Medulla oblongata (tissue), 1 donor: ENCODE measurements around the gene RBMY1A1.
"Not testable (repeated sequence)": the region's sequence is repeated elsewhere in the genome, so short reads cannot be mapped to it uniquely, and the experiment has no call there.

Experiments
- DNase-seq: peaks from one replicate; pipeline ENCODE4 v3.0.0-alpha.2; 2015; ENCODE audit errors: extremely low spot score

Gene RBMY1A1

DNA sequence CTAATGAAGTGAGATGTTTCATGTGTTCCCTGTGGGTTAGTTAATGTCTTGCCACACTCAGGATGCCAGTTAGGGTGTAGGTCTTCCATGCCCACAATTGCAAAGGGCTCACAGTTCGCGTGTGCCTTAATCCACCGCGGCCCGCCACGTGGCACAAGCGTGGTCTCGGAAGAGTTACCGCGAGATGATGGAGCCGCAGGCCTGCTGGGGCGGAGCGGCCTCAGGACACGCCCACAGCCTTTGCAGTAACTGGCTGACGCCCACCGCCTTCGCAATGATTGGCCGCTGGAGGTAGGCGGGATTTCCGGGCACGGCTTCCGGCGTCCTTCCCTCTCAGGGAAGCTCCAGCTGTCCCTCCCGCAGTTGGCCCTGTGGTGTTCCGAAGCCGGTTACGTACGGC is at the start of gene RBMY1A1:
Gene RBMY1A1 (plus strand): TSS at position 301 of the 400 bp plus-strand sequence. CDS start 2,013 bp downstream, outside the sequence.
- DNase-seq = not testable (repeated sequence)

- not testable (repeated sequence) for DNase-seq
Observed at GRCh38 chrY:21511038-21511437, 23.6 kb upstream of the RBMY1A1 start, which contains the start of gene RBMY1B. Gene RBMY1B (plus strand): TSS chrY:21511338. CDS start chrY:21513351, 2,013 bp downstream.

DNA sequence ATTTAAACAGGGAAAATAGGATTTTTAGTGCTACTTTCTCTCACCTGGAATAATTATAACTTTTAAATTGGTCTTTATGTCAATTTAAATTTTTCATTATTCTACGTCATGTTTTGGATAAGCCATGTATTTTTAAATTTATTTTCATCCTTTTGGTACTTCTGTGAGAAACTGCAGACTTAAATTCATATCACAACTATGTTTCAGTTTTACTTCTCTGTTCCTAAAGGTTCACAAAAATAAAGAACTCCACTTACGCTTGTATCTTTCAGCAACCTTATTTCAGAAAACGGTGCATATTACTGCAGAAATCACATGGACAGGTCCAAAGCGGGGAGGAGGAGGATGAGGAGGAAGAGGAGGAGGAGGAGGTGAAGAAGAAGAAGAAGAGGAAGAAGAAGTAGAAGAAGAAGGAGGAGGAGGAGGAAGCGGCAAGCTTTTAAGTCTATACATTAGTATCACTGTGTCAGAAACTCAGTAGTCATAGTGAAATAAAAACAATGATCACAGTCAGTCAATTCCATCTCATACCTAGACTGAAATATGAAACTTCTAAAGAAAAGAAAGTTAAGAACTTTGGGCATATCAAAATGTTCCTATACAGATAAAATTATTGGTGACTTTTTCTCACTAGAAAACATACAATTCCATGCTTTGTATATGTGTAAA is 24.8 kb downstream of the RBMY1A1 start:
- not testable (repeated sequence) for DNase-seq

DNA sequence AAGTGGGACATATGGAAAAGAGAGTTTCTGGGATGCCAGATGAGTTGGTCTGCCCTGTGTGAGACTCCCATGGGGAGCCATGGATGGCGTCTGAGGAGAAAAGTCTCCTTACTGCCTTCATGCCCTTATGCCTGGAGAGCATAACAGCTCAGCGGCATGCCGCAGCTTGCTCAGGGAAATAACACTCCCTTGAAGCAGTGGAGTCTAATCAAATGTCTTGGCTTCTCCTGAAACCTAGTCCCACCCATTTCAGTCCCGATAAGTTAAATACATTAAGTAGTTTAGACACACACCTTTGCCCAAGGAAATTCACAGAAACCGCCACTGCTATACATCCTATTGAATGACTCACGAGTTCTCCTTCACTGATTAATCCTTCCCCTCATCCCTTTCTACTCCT is 50.8 kb downstream of the RBMY1A1 start:
- DNase-seq = no peak

- DNase-seq = not testable (repeated sequence)
Observed at GRCh38 chrY:21586454-21586853, 51.8 kb downstream of the RBMY1A1 start.

- DNase-seq = no peak
Observed at GRCh38 chrY:21592059-21592458, 57.4 kb downstream of the RBMY1A1 start.

GRCh38 chrY:21596287-21596686 is 61.6 kb downstream of the RBMY1A1 start:
- not testable (repeated sequence) for DNase-seq
